SK-N-SH (cell line): ENCODE measurements around the gene CHERP. TPM values are rescaled to one million over a fixed set of nuclear protein-coding genes. Genes with fewer than 3 reads are reported as not detected.

ENCODE experiments used
- CTCF ChIA-PET: fragments of 300-600, 350-600 bp; formaldehyde crosslinking; extraction: SDS; loops from one replicate; lab custom pipeline; 2021; lab: Yijun Ruan, JAX
- POLR2A ChIA-PET: fragments of 350-600 bp; sonication (Branson Sonifier 250); formaldehyde crosslinking; extraction: SDS; loops from one replicate; lab custom pipeline; 2020; ENCODE audit warnings: antibody characterized with exemption, inconsistent platforms; lab: Yijun Ruan, JAX
- DNase-seq: peaks from one replicate; pipeline ENCODE4 v3.0.0; 2012
- H2AFZ ChIP-seq: fragments of 200-600 bp; sonication (generic); 2 replicates; pipeline ENCODE4 v1.8.1; 2016; ENCODE audit warnings: antibody characterized with exemption, mild to moderate bottlenecking, low read depth
- H3F3A ChIP-seq: fragments of 200-600 bp; sonication (generic); replicated peaks from 2 replicates; pipeline ENCODE3; 2016; ENCODE audit warnings: antibody characterized with exemption, mild to moderate bottlenecking; ENCODE audit not compliant: insufficient read depth
- H3K27ac ChIP-seq, 2 experiments: fragments of 200-500 bp in 1 of 2; fragments of 200-600 bp in 1 of 2; sonication (Bioruptor generic) in 1 of 2; sonication (generic), shearing (Covaris generic) in 1 of 2; 2 replicates each; pipeline versions ENCODE4 v1.5.1 to v1.6.1; 2014 to 2016; ENCODE audit warnings: low read depth in 2 of 2, inconsistent platforms in 1 of 2, low read length in 1 of 2, mild to moderate bottlenecking in 1 of 2, mixed read lengths in 1 of 2
- H3K27me3 ChIP-seq: fragments of 200-600 bp; sonication (generic), shearing (Covaris generic); 2 replicates; pipeline ENCODE4 v1.6.1; 2016; ENCODE audit warnings: mixed run types; ENCODE audit not compliant: insufficient read depth
- H3K36me3 ChIP-seq, 2 experiments: fragments of 200-500 bp in 1 of 2; fragments of 200-600 bp in 1 of 2; sonication (Bioruptor generic) in 1 of 2; sonication (generic) in 1 of 2; replicated peaks in 1 of 2; 2 replicates each; pipeline versions ENCODE3 to v1.5.1; 2014 to 2016; ENCODE audit warnings: low read length in 1 of 2, mild to moderate bottlenecking in 1 of 2; ENCODE audit not compliant: insufficient read depth in 2 of 2, control insufficient read depth in 1 of 2
- H3K4me1 ChIP-seq, 2 experiments: fragments of 200-500 bp in 1 of 2; fragments of 200-600 bp in 1 of 2; sonication (Bioruptor generic) in 1 of 2; sonication (generic), shearing (Covaris generic) in 1 of 2; 2 replicates each; pipeline versions ENCODE4 v1.5.1 to v1.6.1; 2014 to 2016; ENCODE audit warnings: low read depth in 1 of 2, low read length in 1 of 2, mixed run types in 1 of 2; ENCODE audit not compliant: insufficient read depth in 2 of 2, control insufficient read depth in 1 of 2
- H3K4me2 ChIP-seq: fragments of 200-600 bp; sonication (generic), shearing (Covaris generic); 2 replicates; pipeline ENCODE4 v1.6.1; 2017; ENCODE audit warnings: mixed run types
- H3K4me3 ChIP-seq, 2 experiments: fragments of 200-500 bp in 1 of 2; fragments of 200-600 bp in 1 of 2; sonication (Bioruptor generic) in 1 of 2; sonication (generic), shearing (Covaris generic) in 1 of 2; 2 replicates each; pipeline versions ENCODE4 v1.5.1 to v1.8.1; 2014 to 2016; ENCODE audit warnings: low read depth in 2 of 2, inconsistent platforms in 1 of 2, low read length in 1 of 2, mild to moderate bottlenecking in 1 of 2, mixed read lengths in 1 of 2, moderate library complexity in 1 of 2
- H3K79me2 ChIP-seq: fragments of 200-600 bp; sonication (generic); 2 replicates; pipeline ENCODE4 v1.8.1; 2017; ENCODE audit warnings: mild to moderate bottlenecking; ENCODE audit not compliant: insufficient read depth
- H3K9ac ChIP-seq: fragments of 200-600 bp; sonication (generic); 2 replicates; pipeline ENCODE4 v1.6.1; 2017; ENCODE audit warnings: mixed run types
- H3K9me2 ChIP-seq: fragments of 200-600 bp; sonication (generic); 2 replicates; pipeline ENCODE4 v1.6.1; 2017; ENCODE audit warnings: mixed run types
- H3K9me3 ChIP-seq: fragments of 200-600 bp; sonication (generic); 2 replicates; pipeline ENCODE4 v1.6.1; 2017; ENCODE audit warnings: mixed run types, mild to moderate bottlenecking, moderate library complexity
- H4K20me1 ChIP-seq: fragments of 200-600 bp; sonication (generic); 2 replicates; pipeline ENCODE4 v1.6.1; 2017; ENCODE audit warnings: mild to moderate bottlenecking, mixed run types; ENCODE audit not compliant: insufficient read depth
- ELF1 ChIP-seq: IDR thresholded peaks from 2 replicates; pipeline ENCODE4 v1.4.0; 2012
- EP300 ChIP-seq, 2 experiments: IDR thresholded peaks; 2 replicates each; pipeline versions ENCODE4 v1.4.0 to v1.6.1; 2012; ENCODE audit warnings: borderline replicate concordance in 1 of 2, low read depth in 1 of 2, low read length in 1 of 2
- EZH2phosphoT487 ChIP-seq: fragments of 200-600 bp; sonication (generic); IDR thresholded peaks from 2 replicates; pipeline ENCODE4 v1.6.1; 2017; ENCODE audit warnings: low read depth, mixed run types, mild to moderate bottlenecking, antibody characterized with exemption, moderate library complexity, borderline replicate concordance
- FOSL2 ChIP-seq: IDR thresholded peaks from 2 replicates; pipeline ENCODE4 v1.4.0; 2012; ENCODE audit warnings: low read depth, mild to moderate bottlenecking, moderate library complexity, borderline replicate concordance
- FOXJ3 ChIP-seq: sonication (generic); formaldehyde crosslinking; IDR thresholded peaks from 2 replicates; pipeline ENCODE4 v1.5.1; 2020; ENCODE audit warnings: mild to moderate bottlenecking, missing genetic modification reagents
- FOXM1 ChIP-seq: IDR thresholded peaks from 2 replicates; pipeline ENCODE4 v1.4.0; 2012; ENCODE audit warnings: low read depth, mild to moderate bottlenecking
- MXI1 ChIP-seq: IDR thresholded peaks from 2 replicates; pipeline ENCODE4 v1.6.1; 2012; ENCODE audit warnings: mild to moderate bottlenecking, low read depth, low read length, improper control_type of control experiment
- NRF1 ChIP-seq: IDR thresholded peaks from 2 replicates; pipeline ENCODE4 v1.6.1; 2012; ENCODE audit warnings: low read depth, mild to moderate bottlenecking, low read length
- RAD21 ChIP-seq: IDR thresholded peaks from 2 replicates; pipeline ENCODE4 v1.6.1; 2012; ENCODE audit warnings: mild to moderate bottlenecking, low read length
- RCOR1 ChIP-seq: fragments of 150-350 bp; IDR thresholded peaks from 2 replicates; pipeline ENCODE4 v1.6.1; 2017; ENCODE audit warnings: antibody characterized with exemption, low read length
- RFX5 ChIP-seq: IDR thresholded peaks from 2 replicates; pipeline ENCODE4 v1.6.1; 2012; ENCODE audit warnings: mild to moderate bottlenecking, improper control_type of control experiment, low read length
- SMC3 ChIP-seq: IDR thresholded peaks from 2 replicates; pipeline ENCODE4 v1.6.1; 2012; ENCODE audit warnings: low read depth, low read length, improper control_type of control experiment
- YY1 ChIP-seq: IDR thresholded peaks from 2 replicates; pipeline ENCODE4 v1.4.0; 2012; ENCODE audit warnings: low read depth, mild to moderate bottlenecking
- WGBS: methylation state at CpG from one replicate; pipeline ENCODE4 v1.1.6; 2017; ENCODE audit warnings: low lambda C conversion rate; 5-methylcytosine and 5-hydroxymethylcytosine counted together
- polyA plus RNA-seq, 3 experiments: library from polyadenylated mRNA; depleted of rRNA; stranded (reverse); fragments of >200 nt; gene quantifications; 2 replicates each; pipeline ENCODE4 v1.2.3, GENCODE V29; 2012
- TF ChIP-seq, protein P1 (sequence below): fragments of 150-350 bp; IDR thresholded peaks from 2 replicates; pipeline ENCODE4 v1.6.1; 2017; ENCODE audit warnings: antibody characterized with exemption, low read length, low read depth, borderline replicate concordance

Gene CHERP
- polyA plus RNA-seq, 1 of the 3 experiments (the other 2 are of a cell fraction): 16.8 TPM

DNA sequence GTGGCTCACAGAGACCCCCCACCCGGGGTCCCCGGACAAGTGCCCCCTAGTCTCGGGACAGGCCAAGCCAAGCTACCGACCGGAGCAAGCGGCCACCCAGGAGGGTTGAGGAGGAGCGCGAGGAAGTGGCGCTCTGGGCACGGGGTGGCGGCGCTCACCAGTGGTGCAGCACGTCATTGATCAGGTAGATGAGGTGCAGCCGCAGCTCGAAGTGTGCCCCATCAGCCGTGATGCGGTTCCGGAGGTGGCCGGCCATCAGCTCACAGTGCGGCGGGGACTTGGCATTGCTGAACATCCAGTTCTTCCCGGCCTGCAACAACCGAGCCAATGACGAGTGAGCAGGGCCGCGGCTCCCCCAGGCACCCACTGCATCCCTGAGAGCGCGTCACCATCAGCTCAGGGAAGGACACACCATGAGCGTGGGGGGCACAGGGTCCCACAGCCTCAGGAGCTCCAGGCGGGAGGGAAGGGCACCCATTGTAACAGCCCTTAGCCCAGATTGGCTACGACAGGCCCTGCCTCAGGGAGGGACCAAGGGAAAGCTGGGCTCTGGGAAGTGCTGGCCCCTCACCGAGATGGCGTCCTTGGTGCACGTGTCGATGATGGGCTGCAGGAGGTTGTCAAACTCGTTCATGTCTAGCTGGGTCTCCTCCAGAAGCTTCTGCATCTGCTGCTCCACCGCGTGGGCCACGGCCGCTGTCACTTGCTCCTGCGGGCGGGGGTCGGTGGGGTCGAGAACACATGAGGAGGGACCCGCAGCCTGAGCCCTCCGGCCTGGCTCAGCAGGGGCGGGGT is 9.6 kb downstream of the CHERP start:
- TF ChIP-seq RAD21 (no peak), FOSL2 (no peak), YY1 (no peak), ELF1 (no peak), EZH2phosphoT487 (no peak)
- POLR2A ChIA-PET: interaction anchor here (0.9 kb wide), 1 partner anchor 16 kb away, joined by 4 read pairs; no protein-coding TSS in a partner anchor
- WGBS: 96% methylated on average over 23 of the region's 47 CpGs
- H3F3A ChIP-seq: no peaks in the 10 kb centered on the region
- peaks cover 45% of the 10 kb centered on the region for H3K79me2 ChIP-seq
- no peaks in the 10 kb centered on the region for H3K9me2 ChIP-seq
- H3K9ac ChIP-seq: no peak overlapping the region
- H3K27ac ChIP-seq: no peak overlapping the region
- peaks cover 33% of the 10 kb centered on the region for H4K20me1 ChIP-seq
- H3K4me1 ChIP-seq: no peaks in the 10 kb centered on the region; a peak in 1 of 4 replicates
- H3K4me3 ChIP-seq: no peak overlapping the region
- no peaks in the 10 kb centered on the region for H3K27me3 ChIP-seq
- H3K4me2 ChIP-seq: no peak overlapping the region
- H3K9me3 ChIP-seq: no peaks in the 10 kb centered on the region
- H3K36me3 ChIP-seq: peaks cover 19 to 78% of the 10 kb centered on the region in 2 experiments
- H2AFZ ChIP-seq: no peak overlapping the region
- no peak for DNase-seq
- CTCF ChIA-PET: no interaction called here

- H4K20me1 ChIP-seq: peaks cover 19% of the 10 kb centered on the region
- no peak overlapping the region for H3K9ac ChIP-seq
- no peaks in the 10 kb centered on the region for H3F3A ChIP-seq
- ChIA-PET POLR2A (no interaction called here), CTCF (no interaction called here)
- no peak overlapping the region for H2AFZ ChIP-seq
- peaks cover 28 to 80% of the 10 kb centered on the region in 2 experiments for H3K36me3 ChIP-seq
- H3K9me2 ChIP-seq: no peaks in the 10 kb centered on the region
- no peaks in the 10 kb centered on the region for H3K27me3 ChIP-seq
- no peak overlapping the region for H3K4me2 ChIP-seq
- no peak overlapping the region for H3K27ac ChIP-seq
- no peaks in the 10 kb centered on the region for H3K4me1 ChIP-seq
- DNase-seq: no peak
- H3K4me3 ChIP-seq: no peak overlapping the region
- no peaks in the 10 kb centered on the region for H3K9me3 ChIP-seq
- TF ChIP-seq EP300 (IDR thresholded peaks at IDR 0.05; ENCODE audit: borderline replicate concordance in 1 of 2, low read depth in 1 of 2, low read length in 1 of 2): no peak
- TF ChIP-seq RAD21: no peak
- TF ChIP-seq, protein P1, sequence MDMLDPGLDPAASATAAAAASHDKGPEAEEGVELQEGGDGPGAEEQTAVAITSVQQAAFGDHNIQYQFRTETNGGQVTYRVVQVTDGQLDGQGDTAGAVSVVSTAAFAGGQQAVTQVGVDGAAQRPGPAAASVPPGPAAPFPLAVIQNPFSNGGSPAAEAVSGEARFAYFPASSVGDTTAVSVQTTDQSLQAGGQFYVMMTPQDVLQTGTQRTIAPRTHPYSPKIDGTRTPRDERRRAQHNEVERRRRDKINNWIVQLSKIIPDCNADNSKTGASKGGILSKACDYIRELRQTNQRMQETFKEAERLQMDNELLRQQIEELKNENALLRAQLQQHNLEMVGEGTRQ: no peak
- TF ChIP-seq RFX5: no peak
- no peak for TF ChIP-seq MXI1
- TF ChIP-seq FOXJ3: no peak
- TF ChIP-seq RCOR1: no peak
- no peak for TF ChIP-seq SMC3
- no peak for TF ChIP-seq NRF1
- TF ChIP-seq FOXM1: no peak
- 97% methylated on average over 12 of the region's 12 CpGs for WGBS
- H3K79me2 ChIP-seq: peaks cover 33% of the 10 kb centered on the region
Measured at GRCh38 chr19:16531380-16531669, 10.9 kb downstream of the CHERP start.
